Vagina (tissue), 2 donors: ENCODE data around the gene HLA-F. TPM values are rescaled to one million over a fixed set of nuclear protein-coding genes. Genes with fewer than 3 reads are reported as not detected.

Experiments
- DNase-seq, 2 donors: peaks; one replicate each; pipeline ENCODE4 v3.0.0-alpha.2; 2017; ENCODE audit errors: extremely low spot score in 2 of 2
- H3K27ac ChIP-seq: fragments of 200-600 bp; sonication (generic); one replicate; pipeline ENCODE4 v1.5.1; 2019
- H3K27me3 ChIP-seq: fragments of 200-600 bp; sonication (generic); one replicate; pipeline ENCODE4 v1.5.1; 2019
- H3K36me3 ChIP-seq, 2 donors: fragments of 200-600 bp; sonication (generic); one replicate each; pipeline ENCODE4 v1.5.1; 2017 to 2019
- H3K4me1 ChIP-seq: fragments of 200-600 bp; sonication (generic); one replicate; pipeline ENCODE4 v1.5.1; 2019
- H3K4me3 ChIP-seq, 2 donors: fragments of 200-600 bp; sonication (generic); 1 replicate in 1 of 2; 2 replicates in 1 of 2; pipeline ENCODE4 v1.5.1; 2016 to 2019
- H3K9me3 ChIP-seq: fragments of 200-600 bp; sonication (generic); one replicate; pipeline ENCODE4 v1.5.1; 2019
- CTCF ChIP-seq, 3 experiments: fragments of 450-650 bp in 2 of 3; fragments of 200-600 bp in 1 of 3; sonication (generic) in 1 of 3; IDR thresholded peaks; one replicate each; pipeline ENCODE4 v1.5.1; 2017 to 2019; ENCODE audit warnings: antibody characterized with exemption in 3 of 3, mild to moderate bottlenecking in 2 of 3, moderate library complexity in 2 of 3
- POLR2A ChIP-seq, 2 donors: fragments of 450-650 bp; IDR thresholded peaks; one replicate each; pipeline ENCODE4 v1.6.1; 2017; ENCODE audit warnings: antibody characterized with exemption in 2 of 2, mild to moderate bottlenecking in 2 of 2, moderate library complexity in 2 of 2
- POLR2AphosphoS5 ChIP-seq, 2 donors: sonication (generic); formaldehyde crosslinking; IDR thresholded peaks; one replicate each; pipeline ENCODE4 v1.9.0; 2017; ENCODE audit warnings: antibody characterized with exemption in 2 of 2, mild to moderate bottlenecking in 2 of 2, low read depth in 1 of 2; ENCODE audit not compliant: insufficient read depth in 1 of 2
- intact Hi-C: fragments of 100-400 bp; cut with DNase I; formaldehyde crosslinking; loops from one replicate; pipeline ENCODE4 v1.15.1; 2023
- total RNA-seq: library from RNA; depleted of rRNA; stranded (reverse); fragments of >200 nt; gene quantifications from one replicate; pipeline ENCODE4 v1.2.3, GENCODE V29; 2016

HLA-F gene
- total RNA-seq, 1 donor from 2014 or later, result 133 TPM

GRCh38 chr6:29731281-29731680 lies 8.0 kb downstream of the HLA-F start:
- H3K36me3 ChIP-seq, result peaks cover 0 to 9% of the 10 kb centered on the region in 2 donors
- no peaks in the 10 kb centered on the region for H3K27me3 ChIP-seq
- no peak overlapping the region for H3K27ac ChIP-seq
- no peaks in the 10 kb centered on the region for H3K9me3 ChIP-seq
- intact Hi-C loops, result no loop called here
- DNase-seq, result no peak
- no peaks in the 10 kb centered on the region for H3K4me1 ChIP-seq
- no peak overlapping the region for H3K4me3 ChIP-seq
- TF ChIP-seq POLR2A (IDR thresholded peaks at IDR 0.05) (no peak), CTCF (IDR thresholded peaks at IDR 0.05) (no peak), POLR2AphosphoS5 (IDR thresholded peaks at IDR 0.05; ENCODE audit: insufficient read depth in 1 of 2, low read depth in 1 of 2) (no peak)

GRCh38 chr6:29733057-29733456 lies 9.8 kb downstream of the HLA-F start:
- intact Hi-C loops, result no loop called here
- Histone ChIP-seq H3K4me1 (no peaks in the 10 kb centered on the region), H3K4me3 (no peak overlapping the region), H3K9me3 (no peaks in the 10 kb centered on the region), H3K27me3 (no peaks in the 10 kb centered on the region), H3K27ac (no peak overlapping the region), H3K36me3 (peaks cover 0 to 2% of the 10 kb centered on the region in 2 donors)
- no peak for DNase-seq
- TF ChIP-seq POLR2AphosphoS5 (IDR thresholded peaks at IDR 0.05; ENCODE audit: insufficient read depth in 1 of 2, low read depth in 1 of 2) (no peak), POLR2A (IDR thresholded peaks at IDR 0.05) (no peak), CTCF (IDR thresholded peaks at IDR 0.05) (no peak)

- TF ChIP-seq POLR2A (IDR thresholded peaks at IDR 0.05), result no peak
- TF ChIP-seq POLR2AphosphoS5 (IDR thresholded peaks at IDR 0.05; ENCODE audit: insufficient read depth in 1 of 2, low read depth in 1 of 2), result no peak
- TF ChIP-seq CTCF (IDR thresholded peaks at IDR 0.05), result no peak
- H3K9me3 ChIP-seq, result no peaks in the 10 kb centered on the region
- no peaks in the 10 kb centered on the region for H3K36me3 ChIP-seq
- intact Hi-C loops, result no loop called here
- H3K4me3 ChIP-seq, result no peak overlapping the region
- no peak for DNase-seq
- no peaks in the 10 kb centered on the region for H3K27me3 ChIP-seq
- H3K27ac ChIP-seq, result no peak overlapping the region
- no peaks in the 10 kb centered on the region for H3K4me1 ChIP-seq
Observed at GRCh38 chr6:29734046-29735018, 11.1 kb downstream of the HLA-F start.

- Histone ChIP-seq H3K9me3 (no peaks in the 10 kb centered on the region), H3K27me3 (no peaks in the 10 kb centered on the region), H3K27ac (no peak overlapping the region), H3K4me3 (no peak overlapping the region), H3K4me1 (no peaks in the 10 kb centered on the region), H3K36me3 (no peaks in the 10 kb centered on the region)
- no peak for TF ChIP-seq POLR2AphosphoS5 (IDR thresholded peaks at IDR 0.05; ENCODE audit: insufficient read depth in 1 of 2, low read depth in 1 of 2)
- TF ChIP-seq CTCF (IDR thresholded peaks at IDR 0.05), result no peak
- no peak for TF ChIP-seq POLR2A (IDR thresholded peaks at IDR 0.05)
- intact Hi-C loops, result no loop called here
- DNase-seq, result no peak
Observed at GRCh38 chr6:29736563-29736962, 13.3 kb downstream of the HLA-F start.
